ENCODE data around the gene GALK2. TPM values are rescaled to one million over a fixed set of nuclear protein-coding genes. Genes with fewer than 3 reads are reported as not detected.
"Not testable (repeated sequence)": the region's sequence is repeated elsewhere in the genome, so short reads cannot be mapped to it uniquely, and the experiment has no call there.

GALK2 gene
- total and polyA plus RNA-seq, 2 experiments from 2014 or later, result 25.3 to 31.4 TPM

DNA sequence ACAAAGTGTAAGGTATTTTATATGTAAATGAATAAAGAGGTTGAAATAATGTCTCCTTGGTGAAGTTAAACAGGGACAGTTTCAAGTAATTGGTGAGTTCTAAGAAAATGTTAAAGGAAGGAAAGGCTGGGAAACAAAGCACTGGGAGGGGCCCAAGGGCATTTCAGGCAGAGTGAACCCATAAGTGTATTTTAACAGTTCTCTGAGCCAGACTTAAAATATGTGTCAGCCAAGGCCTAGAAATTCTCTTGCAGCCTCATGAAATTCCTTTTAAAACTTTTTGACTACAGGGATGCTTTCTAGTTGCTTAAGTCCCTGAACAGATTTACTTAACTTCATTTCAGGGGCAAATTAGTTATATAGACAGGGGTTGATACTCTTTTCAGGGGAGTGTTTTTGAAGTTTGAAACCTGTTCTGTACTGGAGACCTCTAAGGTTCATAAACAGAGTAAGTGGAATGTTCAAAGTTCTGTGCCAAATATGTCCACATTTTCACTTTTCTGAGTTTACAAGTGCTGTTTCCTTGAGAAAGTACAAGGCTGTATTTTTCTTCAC lies 77.6 kb downstream of the GALK2 start:
- no peak for TF ChIP-seq EZH2phosphoT487 (IDR thresholded peaks at IDR 0.05; ENCODE audit: low read depth, severe bottlenecking, unreplicated experiment)
- TF ChIP-seq, protein P1, sequence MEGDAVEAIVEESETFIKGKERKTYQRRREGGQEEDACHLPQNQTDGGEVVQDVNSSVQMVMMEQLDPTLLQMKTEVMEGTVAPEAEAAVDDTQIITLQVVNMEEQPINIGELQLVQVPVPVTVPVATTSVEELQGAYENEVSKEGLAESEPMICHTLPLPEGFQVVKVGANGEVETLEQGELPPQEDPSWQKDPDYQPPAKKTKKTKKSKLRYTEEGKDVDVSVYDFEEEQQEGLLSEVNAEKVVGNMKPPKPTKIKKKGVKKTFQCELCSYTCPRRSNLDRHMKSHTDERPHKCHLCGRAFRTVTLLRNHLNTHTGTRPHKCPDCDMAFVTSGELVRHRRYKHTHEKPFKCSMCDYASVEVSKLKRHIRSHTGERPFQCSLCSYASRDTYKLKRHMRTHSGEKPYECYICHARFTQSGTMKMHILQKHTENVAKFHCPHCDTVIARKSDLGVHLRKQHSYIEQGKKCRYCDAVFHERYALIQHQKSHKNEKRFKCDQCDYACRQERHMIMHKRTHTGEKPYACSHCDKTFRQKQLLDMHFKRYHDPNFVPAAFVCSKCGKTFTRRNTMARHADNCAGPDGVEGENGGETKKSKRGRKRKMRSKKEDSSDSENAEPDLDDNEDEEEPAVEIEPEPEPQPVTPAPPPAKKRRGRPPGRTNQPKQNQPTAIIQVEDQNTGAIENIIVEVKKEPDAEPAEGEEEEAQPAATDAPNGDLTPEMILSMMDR (IDR thresholded peaks at IDR 0.05; ENCODE audit: poor library complexity), result no peak
- Histone ChIP-seq H2AFZ (no peak overlapping the region), H4K20me1 (ENCODE audit: insufficient read depth, poor library complexity, severe bottlenecking) (no peaks in the 10 kb centered on the region), H3K79me2 (no peaks in the 10 kb centered on the region), H3K4me1 (ENCODE audit: insufficient read depth) (peaks cover 10% of the 10 kb centered on the region), H3K9me2 (replicated peaks; ENCODE audit: insufficient read depth) (no peaks in the 10 kb centered on the region), H3K36me3 (replicated peaks; ENCODE audit: insufficient read depth, low read depth) (no peaks in the 10 kb centered on the region), H3K27ac (no peak overlapping the region), H3K4me2 (no peak overlapping the region), H3K4me3 (no peak overlapping the region), H3K27me3 (no peaks in the 10 kb centered on the region), H3K9me3 (ENCODE audit: low read depth) (no peaks in the 10 kb centered on the region)
- no peak for DNase-seq (ENCODE audit: low spot score)

DNA sequence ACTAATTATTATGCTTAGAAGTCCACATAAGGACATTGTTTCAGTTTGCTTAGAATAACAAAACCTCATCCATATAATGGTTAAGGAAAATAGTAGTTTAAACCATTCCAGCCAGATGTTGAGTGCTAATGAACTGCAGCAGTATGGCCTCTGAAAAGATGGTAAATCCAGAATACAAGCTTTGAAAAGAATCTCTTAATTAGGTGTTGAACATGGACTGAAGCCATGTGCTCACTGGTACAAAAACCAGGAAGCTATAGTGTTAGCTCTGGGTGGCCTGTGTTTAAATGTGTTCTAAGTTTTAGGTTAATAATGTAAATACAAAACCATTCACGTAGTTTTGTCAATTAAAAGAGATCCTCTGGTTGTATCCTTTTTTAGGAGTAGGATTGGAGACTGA lies 78.2 kb downstream of the GALK2 start:
- Histone ChIP-seq H3K27ac (no peak overlapping the region), H4K20me1 (ENCODE audit: insufficient read depth, poor library complexity, severe bottlenecking) (no peaks in the 10 kb centered on the region), H3K4me1 (ENCODE audit: insufficient read depth) (peaks cover 10% of the 10 kb centered on the region), H3K36me3 (replicated peaks; ENCODE audit: insufficient read depth, low read depth) (no peaks in the 10 kb centered on the region), H3K4me3 (no peak overlapping the region), H2AFZ (no peak overlapping the region), H3K27me3 (no peaks in the 10 kb centered on the region), H3K4me2 (no peak overlapping the region), H3K79me2 (no peaks in the 10 kb centered on the region), H3K9me2 (replicated peaks; ENCODE audit: insufficient read depth) (no peaks in the 10 kb centered on the region), H3K9me3 (ENCODE audit: low read depth) (no peaks in the 10 kb centered on the region)
- no peak for TF ChIP-seq EZH2 (IDR thresholded peaks at IDR 0.05; ENCODE audit: borderline replicate concordance)
- TF ChIP-seq EZH2phosphoT487 (IDR thresholded peaks at IDR 0.05; ENCODE audit: low read depth, severe bottlenecking, unreplicated experiment), result no peak
- TF ChIP-seq, protein P1 (IDR thresholded peaks at IDR 0.05; ENCODE audit: poor library complexity), result no peak
- no peak for DNase-seq (ENCODE audit: low spot score)
- WGBS (ENCODE audit: low lambda C conversion rate, missing lambda C conversion rate), result 65% methylated on average over 1 of the region's 1 CpG

DNA sequence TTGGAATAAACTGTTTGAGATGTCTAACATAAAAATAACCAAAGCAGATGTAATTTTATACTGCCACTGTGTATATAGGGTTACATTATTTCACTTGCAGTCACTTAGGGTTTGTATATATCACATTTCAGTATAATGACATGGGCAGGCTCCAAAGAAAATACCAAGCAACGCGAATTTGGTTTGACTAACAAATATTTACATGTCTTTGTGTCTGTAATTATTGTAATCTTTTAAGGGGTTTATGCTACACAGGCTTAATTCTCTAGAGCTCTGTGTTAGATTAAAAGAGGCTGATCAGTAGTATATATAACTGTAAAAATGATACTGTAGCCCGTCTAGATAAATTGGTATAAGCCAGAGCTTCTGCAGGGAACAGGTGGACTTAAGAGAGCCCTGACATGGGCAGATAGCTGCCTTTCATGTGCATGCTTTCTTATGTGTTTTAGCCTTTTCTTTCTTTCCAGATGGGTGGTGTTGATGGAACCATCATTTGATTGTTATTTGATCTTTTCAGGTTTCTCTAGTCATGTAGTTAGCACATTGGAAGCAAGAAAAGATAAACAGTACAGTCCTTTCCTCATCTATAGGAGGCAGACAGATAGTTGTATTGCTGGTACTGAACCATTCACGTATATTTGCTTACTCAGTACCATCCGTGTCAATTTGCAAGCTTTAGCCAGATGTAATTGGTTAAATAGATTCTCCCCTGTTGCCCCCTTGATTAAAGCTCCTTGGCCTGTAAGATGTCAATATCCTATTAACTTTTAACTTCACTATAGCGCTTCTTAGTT lies 86.1 kb downstream of the GALK2 start:
- DNase-seq (ENCODE audit: low spot score), result no peak
- H3K4me1 ChIP-seq (ENCODE audit: insufficient read depth), result no peaks in the 10 kb centered on the region
- H3K4me3 ChIP-seq, result no peak overlapping the region
- H3K4me2 ChIP-seq, result no peak overlapping the region
- no peaks in the 10 kb centered on the region for H4K20me1 ChIP-seq (ENCODE audit: insufficient read depth, poor library complexity, severe bottlenecking)
- H2AFZ ChIP-seq, result no peak overlapping the region
- TF ChIP-seq EZH2phosphoT487 (IDR thresholded peaks at IDR 0.05; ENCODE audit: low read depth, severe bottlenecking, unreplicated experiment) (peak; percentile 99), EZH2 (IDR thresholded peaks at IDR 0.05; ENCODE audit: borderline replicate concordance) (no peak)
- no peaks in the 10 kb centered on the region for H3K9me3 ChIP-seq (ENCODE audit: low read depth)
- H3K27me3 ChIP-seq, result no peaks in the 10 kb centered on the region
- 55% methylated on average over 6 of the region's 6 CpGs for WGBS (ENCODE audit: low lambda C conversion rate, missing lambda C conversion rate)
- H3K79me2 ChIP-seq, result no peaks in the 10 kb centered on the region
- no peaks in the 10 kb centered on the region for H3K36me3 ChIP-seq (replicated peaks; ENCODE audit: insufficient read depth, low read depth)
- no peaks in the 10 kb centered on the region for H3K9me2 ChIP-seq (replicated peaks; ENCODE audit: insufficient read depth)
- no peak overlapping the region for H3K27ac ChIP-seq

DNA sequence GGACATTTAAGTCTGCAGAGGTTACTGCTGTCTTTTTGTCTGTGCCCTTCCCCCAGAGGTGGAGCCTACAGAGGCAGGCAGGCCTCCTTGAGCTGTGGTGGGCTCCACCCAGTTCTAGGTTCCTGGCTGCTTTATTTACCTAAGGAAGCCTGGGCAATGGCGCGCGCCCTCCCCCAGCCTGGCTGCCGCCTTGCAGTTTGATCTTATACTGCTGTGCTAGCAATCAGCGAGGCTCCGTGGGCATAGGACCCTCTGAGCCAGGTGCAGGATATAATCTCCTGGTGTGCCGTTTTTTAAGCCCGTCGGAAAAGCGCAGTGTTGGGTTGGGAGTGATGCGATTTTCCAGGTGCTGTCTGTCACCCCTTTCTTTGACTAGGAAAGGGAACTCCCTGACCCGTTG lies 95.1 kb downstream of the GALK2 start:
- WGBS (ENCODE audit: low lambda C conversion rate, missing lambda C conversion rate), result 97% methylated on average over 12 of the region's 12 CpGs
- H3K36me3 ChIP-seq (replicated peaks; ENCODE audit: insufficient read depth, low read depth); H3K4me1 ChIP-seq (ENCODE audit: insufficient read depth); H3K4me2 ChIP-seq; H3K9me2 ChIP-seq (replicated peaks; ENCODE audit: insufficient read depth); H2AFZ ChIP-seq; H3K9me3 ChIP-seq (ENCODE audit: low read depth); DNase-seq (ENCODE audit: low spot score); H3K79me2 ChIP-seq; H3K27me3 ChIP-seq; H3K27ac ChIP-seq; H4K20me1 ChIP-seq (ENCODE audit: insufficient read depth, poor library complexity, severe bottlenecking); H3K4me3 ChIP-seq: not testable (repeated sequence)

Data from hepatocyte (in vitro differentiated cells).